ENCODE data around the gene UMAD1.
"Not testable (repeated sequence)": the region's sequence is repeated elsewhere in the genome, so short reads cannot be mapped to it uniquely, and the experiment has no call there.

UMAD1 gene

GRCh38 chr7:7653593-7654187 lies 13.1 kb downstream of the UMAD1 start:
- DNase-seq, result no peak

GRCh38 chr7:7654964-7655715 lies 14.6 kb downstream of the UMAD1 start:
- DNase-seq, result no peak

GRCh38 chr7:7656459-7656858 lies 15.9 kb downstream of the UMAD1 start:
- DNase-seq, result not testable (repeated sequence)

GRCh38 chr7:7662527-7662926 lies 22.0 kb downstream of the UMAD1 start:
- DNase-seq, result no peak

GRCh38 chr7:7664291-7664690 lies 23.7 kb downstream of the UMAD1 start:
- DNase-seq, result no peak

- no peak for DNase-seq
Observed at GRCh38 chr7:7665031-7665430, 24.5 kb downstream of the UMAD1 start.

- DNase-seq, result no peak
Observed at GRCh38 chr7:7667187-7667586, 26.6 kb downstream of the UMAD1 start.

GRCh38 chr7:7668706-7669105 lies 28.2 kb downstream of the UMAD1 start:
- DNase-seq, result no peak

GRCh38 chr7:7670490-7670889 lies 29.9 kb downstream of the UMAD1 start:
- DNase-seq, result no peak

GRCh38 chr7:7671361-7671760 lies 30.8 kb downstream of the UMAD1 start:
- DNase-seq, result no peak

GRCh38 chr7:7672545-7673239 lies 32.1 kb downstream of the UMAD1 start:
- DNase-seq, result no peak

- DNase-seq, result no peak
Observed at GRCh38 chr7:7673240-7673550, 32.6 kb downstream of the UMAD1 start.

GRCh38 chr7:7675686-7676085 lies 35.1 kb downstream of the UMAD1 start:
- DNase-seq, result no peak

GRCh38 chr7:7679640-7680039 lies 39.1 kb downstream of the UMAD1 start:
- not testable (repeated sequence) for DNase-seq

- DNase-seq, result peak; percentile 2
Observed at GRCh38 chr7:7681191-7681935, 40.8 kb downstream of the UMAD1 start.

- no peak for DNase-seq
Observed at GRCh38 chr7:7681936-7682329, 41.4 kb downstream of the UMAD1 start.

- DNase-seq, result no peak
Observed at GRCh38 chr7:7682861-7683260, 42.3 kb downstream of the UMAD1 start.

- no peak for DNase-seq
Observed at GRCh38 chr7:7686811-7687508, 46.4 kb downstream of the UMAD1 start.

GRCh38 chr7:7687800-7688199 lies 47.2 kb downstream of the UMAD1 start:
- DNase-seq, result no peak

GRCh38 chr7:7688310-7688709 lies 47.8 kb downstream of the UMAD1 start:
- DNase-seq, result no peak

- DNase-seq, result no peak
Observed at GRCh38 chr7:7688956-7689355, 48.4 kb downstream of the UMAD1 start.

- no peak for DNase-seq
Observed at GRCh38 chr7:7693881-7694280, 53.3 kb downstream of the UMAD1 start.

GRCh38 chr7:7694542-7694941 lies 54.0 kb downstream of the UMAD1 start:
- DNase-seq, result no peak
